ENCODE measurements around the gene SH3RF2.

SH3RF2 gene

DNA sequence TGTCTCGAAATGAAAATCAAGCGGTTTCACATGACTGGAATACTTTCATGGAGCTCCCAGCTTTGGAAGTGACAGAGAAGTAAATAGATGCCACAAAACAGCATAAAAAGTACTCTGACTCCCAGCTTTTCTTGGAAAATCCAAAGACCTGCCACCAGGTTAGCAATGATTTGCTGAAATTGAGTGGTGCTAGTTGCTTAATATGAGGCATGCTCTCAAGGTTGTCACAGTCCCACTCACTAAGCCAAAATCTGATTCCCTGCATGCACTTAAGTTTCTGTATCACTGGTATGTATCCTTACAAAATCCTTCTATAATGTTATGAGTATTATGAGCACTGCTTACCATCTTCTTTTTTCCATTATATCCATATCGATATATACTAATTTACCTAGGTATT, 13.0 kb upstream of the SH3RF2 start:
- no peak for DNase-seq

DNA sequence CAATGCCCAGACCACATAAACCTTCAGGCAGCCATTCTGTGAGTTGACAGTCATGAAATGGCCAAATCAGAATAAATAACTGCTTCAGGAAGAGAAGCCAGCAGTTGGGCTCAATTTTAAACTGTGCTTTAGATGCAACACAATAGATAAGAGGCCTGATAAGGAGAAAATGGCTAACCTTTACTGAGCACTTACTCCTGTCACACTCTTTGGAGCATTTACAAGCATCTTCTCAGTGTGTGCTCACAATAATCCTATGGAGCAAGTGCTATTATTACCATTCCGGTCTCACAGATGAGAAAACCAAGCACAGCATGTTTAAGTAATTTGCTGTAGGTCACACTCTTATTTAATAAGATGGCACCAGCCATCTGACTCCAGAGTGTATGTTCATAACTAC, 11.5 kb upstream of the SH3RF2 start:
- DNase-seq: no peak

DNA sequence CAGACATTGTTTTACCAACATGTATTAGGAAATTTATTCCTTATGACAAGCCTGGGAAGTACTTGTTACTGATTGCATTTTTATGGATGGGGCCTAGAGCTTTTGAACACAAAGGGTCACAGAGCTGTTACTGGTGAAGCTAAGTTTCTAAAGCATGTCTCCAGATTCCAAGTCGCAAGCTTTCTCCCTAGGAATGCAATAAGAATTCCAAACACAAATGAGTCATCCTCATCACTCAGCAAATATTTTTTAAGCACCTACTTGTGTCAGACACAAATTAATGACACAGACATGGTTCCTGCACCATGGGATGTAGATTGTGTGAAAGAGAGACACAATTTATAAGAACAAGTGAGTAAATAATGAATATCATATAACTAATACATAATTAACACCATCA, 11.0 kb upstream of the SH3RF2 start:
- DNase-seq: no peak

DNA sequence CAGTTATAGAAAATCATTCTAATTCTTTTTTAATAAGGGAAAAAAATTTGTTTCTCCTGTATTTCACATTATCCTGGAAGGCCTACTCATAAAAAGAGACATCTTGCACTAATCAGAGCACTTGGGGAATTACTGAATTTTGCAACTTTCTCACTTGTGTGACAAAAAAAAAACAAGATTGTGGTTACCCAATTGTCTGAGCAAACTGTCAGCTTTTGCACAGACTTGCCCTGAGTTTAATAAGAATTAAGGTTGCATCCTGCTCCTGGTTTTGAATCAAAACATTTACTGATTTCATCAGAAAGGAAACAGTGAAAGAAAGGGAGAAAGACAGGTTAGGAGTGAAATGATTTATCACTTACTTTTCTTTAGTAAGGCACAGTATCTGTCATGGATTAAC, 10.6 kb upstream of the SH3RF2 start:
- DNase-seq: no peak

DNA sequence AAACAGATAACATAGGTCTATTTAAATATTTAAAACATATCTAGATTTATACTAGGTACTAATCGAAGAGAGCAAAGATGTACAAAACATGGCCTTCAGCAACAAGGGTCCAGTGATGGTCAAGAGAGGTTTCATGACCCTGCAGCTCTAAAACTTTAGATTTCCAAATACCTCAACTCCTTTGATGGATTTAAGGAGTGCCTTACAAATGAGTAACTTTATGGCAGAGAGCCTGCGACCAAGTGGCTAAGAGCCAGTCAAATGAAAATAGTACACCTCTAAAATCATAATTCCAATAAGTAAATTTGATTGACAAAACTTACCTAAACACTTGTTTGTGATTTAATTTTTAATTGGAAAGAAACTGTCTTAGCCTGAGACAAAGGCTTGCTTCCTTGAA, 4.7 kb upstream of the SH3RF2 start:
- DNase-seq: no peak

DNA sequence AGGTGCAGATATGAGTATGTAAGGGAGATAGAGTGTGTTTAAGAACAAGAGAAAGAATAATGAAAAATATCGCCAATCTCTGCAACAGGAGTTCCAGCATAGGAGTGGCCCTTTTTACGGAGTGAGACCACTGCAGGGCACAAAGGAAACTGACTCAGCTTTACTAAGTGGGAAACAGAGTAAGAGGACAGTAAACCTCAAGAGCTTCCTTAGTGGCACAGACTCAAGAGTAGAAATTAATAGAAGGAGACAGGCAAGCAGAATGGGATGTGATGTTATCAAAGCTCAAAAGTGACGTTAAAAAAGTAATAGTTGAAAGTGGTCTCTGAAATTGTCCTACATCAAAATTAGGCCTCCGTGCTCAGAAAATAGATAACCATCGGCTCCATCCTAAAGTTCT, 2.1 kb upstream of the SH3RF2 start:
- DNase-seq: no peak

DNA sequence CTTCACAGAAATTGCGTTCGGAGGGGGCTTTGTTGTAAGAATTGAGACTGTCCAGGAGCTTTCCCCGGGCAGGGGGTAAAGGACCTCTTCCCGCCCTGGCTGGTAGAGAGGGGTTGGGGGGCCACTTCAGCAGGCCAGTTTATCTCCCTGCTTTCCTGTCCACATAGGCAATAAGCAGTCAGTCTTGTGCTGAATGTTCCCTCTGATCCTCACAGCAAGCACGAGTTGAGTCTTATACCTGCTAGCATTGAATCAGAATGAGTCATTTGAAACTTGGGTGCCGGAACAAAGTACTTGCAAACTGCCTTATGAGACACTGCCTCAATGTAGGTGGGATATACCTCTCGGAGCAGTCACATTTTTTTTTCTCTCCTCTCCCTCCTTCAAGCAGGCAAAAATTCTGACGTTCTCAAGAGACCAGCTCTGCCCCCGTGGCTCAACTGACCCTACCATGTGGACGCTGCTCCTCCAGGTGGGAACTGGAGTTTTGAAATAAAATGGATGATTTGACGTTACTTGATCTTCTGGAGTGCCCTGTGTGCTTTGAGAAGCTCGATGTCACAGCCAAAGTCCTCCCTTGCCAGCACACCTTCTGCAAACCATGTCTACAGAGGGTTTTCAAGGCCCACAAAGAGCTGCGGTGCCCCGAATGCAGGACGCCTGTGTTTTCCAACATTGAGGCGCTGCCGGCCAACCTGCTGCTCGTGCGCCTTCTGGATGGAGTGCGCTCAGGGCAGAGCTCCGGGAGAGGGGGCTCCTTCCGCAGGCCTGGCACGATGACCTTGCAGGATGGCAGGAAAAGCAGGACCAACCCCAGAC, 1.3 kb downstream of the SH3RF2 start:
- DNase-seq: no peak

DNA sequence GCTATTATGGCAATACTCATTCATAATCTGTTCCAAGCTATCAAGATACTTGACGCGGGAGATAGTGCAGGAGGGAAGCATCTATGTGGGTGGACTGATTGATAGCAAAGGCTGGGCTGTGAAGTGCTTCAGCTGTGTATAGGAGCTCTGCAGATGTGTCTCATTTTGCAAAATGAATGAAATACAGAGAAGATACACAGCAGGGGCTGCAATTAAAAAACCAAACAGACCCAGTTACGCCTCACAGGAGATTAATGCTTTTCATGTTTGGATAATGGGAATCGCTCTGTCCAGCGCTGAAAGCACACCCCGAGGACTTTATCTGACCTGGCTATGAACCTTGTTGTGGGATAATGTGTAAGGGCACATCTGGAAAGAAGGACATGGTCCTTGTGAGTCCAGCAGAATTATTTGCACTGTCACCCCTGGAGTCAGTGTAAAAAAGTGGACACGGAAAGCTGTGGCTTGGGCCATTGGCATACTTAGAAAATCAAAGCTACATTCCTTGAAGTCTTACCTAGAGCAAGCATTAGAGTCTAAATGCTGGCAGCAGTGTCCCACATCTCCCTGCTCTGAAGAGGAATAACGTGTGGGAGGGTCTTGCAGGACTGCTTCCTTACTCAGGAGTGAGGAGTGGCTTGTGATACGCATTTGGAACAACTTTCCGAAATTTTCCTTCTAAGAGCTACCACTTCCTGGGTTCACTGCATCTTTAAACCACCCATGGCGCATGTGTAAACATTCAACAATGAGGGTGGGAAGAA, 2.6 kb downstream of the SH3RF2 start:
- no peak for DNase-seq

DNA sequence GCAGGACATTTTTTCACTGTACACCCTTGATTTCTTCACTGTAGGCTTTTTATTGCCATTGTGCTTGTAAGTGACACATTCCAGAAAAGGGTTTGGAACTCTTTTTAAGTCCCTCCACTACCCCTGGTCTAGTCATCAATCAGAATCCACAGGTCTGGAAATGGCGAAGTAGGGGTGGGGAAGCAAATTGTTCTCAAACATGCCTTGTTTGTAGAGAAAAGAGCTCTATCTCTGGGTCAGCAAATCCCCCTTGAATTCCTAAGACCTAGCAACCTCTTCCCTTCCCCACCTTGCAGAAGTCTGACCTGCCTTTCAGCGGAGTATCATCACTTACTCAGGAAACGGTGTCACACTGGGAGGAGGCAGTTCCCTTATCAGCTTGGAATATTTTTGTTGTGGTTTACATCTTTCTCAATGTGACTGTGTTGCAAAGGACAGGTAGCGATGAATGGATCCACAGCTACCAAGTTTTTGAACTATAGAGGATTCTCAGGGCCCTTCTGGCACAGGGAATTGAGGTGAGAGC, 3.2 kb downstream of the SH3RF2 start:
- DNase-seq: no peak

DNA sequence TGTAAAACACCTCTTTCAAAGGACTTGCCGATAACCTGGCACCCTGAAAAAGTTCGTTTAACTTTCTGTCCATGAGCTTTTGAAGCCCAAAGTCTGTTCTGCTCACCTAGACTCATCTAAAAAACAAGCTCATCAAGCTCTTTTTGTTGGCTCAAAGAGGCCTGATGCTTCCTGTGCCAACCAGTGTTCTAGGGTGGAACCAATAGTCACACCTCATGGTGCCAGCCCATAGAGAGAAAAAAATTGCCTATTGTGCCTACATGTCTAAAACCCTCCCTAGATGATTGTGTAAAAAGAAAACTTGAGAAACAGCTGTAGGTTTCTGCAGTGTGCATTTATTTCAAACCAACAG, 4.7 kb downstream of the SH3RF2 start:
- DNase-seq: no peak

DNA sequence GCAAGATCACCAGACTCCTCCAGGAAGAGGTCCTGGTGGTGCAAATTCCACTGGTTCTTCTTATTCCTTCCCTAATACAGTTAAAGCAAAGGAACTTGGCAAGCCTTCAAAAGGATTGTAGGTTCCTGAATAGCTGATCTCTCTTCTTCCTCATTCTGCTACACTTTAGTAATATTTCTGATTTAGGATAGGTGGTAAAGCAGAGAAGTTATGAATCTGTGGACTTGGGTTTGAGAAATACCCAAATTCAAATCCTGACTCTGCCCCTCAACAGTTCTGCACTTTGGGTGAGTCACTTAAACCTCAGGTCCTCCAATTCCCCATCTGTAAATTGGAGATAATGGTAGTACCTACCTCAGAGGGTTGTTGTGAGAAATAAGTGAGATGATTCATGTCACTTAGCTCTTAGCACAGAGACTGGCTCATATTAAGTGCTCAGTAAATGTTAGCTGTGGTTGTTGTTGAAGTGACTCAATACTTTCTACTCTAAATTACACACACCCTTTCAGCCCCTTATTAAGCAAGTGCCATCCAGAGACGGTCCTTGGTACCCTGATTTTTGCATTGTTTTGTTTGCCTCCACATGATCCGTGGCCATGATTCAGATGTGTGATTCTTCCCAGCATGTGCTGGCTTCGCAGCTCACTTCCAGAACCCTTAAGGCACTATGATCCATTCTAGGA, 5.2 kb downstream of the SH3RF2 start:
- no peak for DNase-seq

DNA sequence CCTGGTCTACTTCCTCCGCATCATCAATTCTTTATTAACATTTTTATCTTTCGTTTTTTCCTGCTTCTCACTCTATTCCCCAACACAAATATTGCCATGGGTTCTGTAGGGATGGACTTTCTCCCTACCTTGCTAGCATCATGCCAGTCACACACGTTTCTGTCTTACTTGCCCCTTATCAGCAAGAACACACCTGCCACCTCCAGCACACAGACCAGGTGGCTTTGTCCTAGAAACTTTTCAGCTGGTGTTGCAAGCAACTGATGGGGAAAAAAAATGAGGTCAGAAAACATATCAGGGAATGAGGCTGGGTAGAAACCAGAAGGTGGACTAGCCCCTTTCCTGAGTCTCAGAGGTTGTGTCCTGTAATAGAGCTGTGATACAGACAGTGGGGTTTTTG, 5.8 kb downstream of the SH3RF2 start:
- no peak for DNase-seq

DNA sequence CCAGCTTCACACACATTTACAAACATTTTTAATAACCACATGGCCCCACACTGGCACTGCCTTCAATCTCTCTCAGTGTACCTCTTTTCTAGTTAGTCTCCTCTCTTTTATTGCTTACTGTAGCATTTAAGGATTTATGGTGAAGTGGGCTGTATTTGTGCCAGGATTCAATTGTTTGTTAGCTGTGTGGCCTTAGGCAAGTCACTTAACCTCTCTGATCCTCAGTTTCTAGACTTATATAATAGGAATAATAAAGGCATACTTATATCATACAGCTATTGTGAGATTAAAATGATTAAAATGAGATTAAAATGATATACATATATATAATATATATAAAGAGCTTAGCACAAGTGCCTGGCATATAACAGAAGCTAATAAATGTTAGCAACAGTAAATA, 6.4 kb downstream of the SH3RF2 start:
- no peak for DNase-seq

DNA sequence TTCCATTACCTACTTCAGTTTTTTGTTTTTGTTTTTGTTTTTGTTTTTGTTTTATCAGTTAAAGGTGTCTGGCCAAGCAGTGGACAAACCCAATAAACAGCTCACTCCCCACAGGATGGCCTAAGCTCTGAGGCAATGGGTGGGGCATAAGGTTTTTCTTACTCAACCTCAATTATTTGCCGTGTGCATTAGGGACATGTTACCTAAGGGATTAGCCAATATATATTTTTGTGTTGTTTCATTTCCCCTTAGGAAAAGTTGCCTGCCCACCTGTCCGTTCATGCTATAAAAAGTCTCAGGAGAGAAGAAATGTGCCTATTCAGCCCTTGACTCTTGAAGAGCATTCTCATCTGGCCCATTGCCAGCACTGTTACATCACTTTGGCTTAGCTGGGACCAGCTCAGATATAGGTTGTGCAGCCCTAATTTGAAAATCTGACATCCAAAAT, 7.3 kb downstream of the SH3RF2 start:
- no peak for DNase-seq

DNA sequence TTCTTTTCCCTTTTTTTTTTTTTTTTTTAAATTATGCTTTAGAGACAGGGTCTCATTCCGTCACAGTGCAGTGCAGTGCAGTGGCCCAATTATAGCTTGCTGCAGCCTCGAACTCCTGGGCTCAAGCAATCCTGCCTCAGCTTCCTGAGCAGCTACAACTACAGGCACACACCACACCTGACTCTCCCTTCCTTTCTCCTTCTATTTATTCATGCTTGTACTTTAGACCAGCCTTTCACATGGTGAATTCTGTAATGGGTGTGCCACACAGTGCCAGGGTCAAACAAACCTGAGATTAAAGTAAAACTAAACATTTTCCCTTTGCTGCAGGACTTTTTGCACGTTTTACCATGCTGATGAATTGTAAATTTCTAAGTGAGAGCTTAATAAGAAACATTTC, 8.0 kb downstream of the SH3RF2 start:
- DNase-seq: no peak

DNA sequence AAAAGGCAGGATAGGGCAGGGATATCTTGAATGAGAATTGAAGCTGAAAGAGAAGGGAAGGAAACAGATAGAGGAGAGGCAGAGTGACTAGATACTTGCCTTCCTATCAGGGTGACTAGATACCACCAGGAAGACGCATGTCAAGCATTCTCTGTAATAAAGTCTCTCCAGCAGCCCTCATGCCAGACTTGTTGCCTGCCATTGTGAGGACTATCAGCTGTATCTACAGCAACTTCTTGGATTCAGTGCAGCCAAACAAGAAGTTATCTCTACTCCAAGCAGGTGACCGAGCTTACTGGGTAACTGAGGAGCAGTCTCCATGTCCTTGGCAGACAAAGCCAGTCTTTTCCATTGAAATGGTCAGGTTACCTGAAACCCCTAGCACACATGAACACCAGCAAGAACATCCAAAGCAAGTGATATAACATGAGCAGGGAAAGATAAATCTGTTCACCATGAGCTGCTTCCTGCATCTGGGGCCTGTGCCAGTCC, 9.3 kb downstream of the SH3RF2 start:
- DNase-seq: no peak

DNA sequence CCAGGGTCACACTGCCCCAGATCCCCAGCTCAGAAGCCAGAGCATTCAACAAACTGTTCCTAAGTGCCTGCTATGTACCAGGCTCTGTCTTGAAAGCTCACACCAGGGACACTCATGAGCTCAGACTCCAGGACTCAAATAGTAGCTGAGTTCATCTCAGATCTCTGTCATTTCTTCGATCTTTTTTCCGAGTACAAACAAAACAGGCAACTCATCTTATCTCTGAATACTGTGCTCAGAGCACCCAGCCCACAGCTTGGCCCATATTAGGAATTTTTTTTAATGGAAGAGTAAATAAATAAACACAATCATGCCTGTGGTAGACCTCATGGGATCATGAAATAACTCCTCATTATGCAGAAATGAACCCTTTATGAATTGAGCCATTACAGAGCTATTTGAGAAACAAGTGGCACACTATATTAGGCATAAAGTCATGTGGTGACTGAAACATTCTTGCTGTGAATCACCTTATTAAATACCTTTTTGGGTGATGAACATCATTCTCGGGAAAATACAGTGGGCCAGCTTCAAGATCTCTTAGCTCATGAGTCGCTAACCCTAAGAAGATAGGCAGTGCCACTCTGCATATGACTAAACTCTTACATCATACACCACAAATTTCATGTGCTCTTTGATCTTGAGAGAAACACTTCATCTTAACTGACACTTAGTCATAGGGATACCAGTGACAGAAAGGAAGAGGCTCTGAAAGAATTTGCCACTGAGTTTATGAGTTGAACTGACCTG, 9.9 kb downstream of the SH3RF2 start:
- no peak for DNase-seq

DNA sequence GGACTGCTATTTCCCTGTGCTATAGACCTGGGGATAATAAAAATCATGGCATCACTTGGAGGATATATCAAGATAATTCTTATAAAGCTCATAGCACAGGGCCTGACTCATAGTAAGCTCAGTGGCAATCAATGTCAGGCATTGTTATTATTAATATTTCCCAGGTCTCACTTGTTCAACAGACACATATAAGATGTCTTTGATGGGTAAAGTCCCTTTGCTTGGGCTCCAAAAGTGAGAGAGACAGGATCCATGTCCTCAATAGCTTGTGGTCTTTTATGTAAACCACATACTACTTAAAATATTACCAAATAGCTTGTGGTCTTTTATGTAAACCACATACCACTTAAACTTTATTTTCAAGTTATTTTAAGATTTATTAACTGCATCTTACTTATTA, 11.2 kb downstream of the SH3RF2 start:
- DNase-seq: no peak

DNA sequence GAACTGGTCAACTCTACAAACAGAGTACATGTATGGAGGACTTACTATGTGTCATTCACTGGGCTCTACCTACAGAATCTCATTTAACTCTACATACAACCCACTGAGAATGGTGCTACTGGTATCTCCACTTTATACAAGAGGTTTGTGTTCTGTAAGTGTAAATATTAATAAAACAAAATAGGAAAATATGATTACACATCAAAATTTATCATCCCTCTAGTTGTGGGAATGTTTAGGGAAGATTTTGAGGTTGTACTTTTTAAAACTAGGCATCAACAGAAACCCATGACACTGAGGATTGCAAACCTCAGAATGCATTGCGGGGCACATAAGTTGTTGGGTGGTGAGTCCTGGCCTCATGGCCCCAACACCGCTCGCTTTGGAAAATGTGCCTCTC, 11.7 kb downstream of the SH3RF2 start:
- no peak for DNase-seq

DNA sequence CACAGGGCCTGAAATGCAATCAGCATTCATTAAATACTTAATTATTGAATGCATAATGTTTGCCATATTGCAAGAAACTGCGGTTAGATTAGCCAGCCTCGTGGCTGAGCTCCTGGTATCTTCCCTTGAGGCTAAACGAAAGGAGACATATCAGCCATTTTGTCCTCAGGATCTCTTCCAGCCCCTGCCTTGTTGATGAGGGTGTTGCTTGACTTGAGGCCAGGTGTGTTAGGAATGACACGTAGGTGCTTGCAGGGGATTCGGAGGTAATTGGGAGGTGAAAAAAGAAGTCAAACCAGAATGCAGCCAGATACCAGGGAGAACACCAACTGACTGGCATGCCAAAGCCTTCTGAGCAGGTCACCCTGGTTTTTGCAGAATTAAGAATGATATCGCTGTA, 12.5 kb downstream of the SH3RF2 start:
- no peak for DNase-seq

DNA sequence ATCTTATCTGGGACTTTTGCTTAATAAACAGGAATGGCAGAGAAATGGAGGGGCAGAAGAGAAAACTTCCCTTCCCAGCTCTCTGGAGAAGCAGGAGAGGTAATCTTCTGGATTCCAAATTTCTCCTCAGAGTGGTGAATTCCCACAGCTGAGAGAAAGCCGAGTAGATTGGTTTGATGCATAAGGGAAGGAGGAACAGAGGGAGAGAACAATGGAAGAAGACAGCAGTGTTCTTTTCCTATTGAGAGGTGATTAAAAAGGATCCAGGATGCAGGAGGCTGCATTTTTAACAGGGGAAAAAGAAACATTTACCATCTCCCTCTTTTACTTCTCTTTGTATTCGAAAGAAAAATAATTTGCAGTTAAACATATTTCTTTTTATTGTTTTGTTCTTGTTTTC, 13.1 kb downstream of the SH3RF2 start:
- DNase-seq: no peak

DNA sequence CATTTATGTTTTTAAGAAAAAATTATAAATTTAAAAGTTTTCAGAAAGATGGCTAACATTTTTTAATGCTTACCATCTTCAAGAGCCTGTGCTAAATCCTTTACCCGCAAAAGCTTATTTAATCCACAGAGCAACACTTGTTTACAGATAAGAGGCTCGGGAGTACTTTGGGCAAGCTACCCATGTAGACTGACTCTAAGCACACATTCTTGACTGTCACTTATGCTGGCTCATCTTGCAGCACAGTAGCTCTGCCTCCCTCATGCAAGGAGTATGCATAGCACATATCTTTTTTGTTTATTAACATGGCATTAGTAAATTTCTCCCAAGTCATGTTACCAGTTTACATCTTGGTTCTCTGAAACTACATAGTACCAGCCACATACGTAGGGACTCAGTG, 14.7 kb downstream of the SH3RF2 start:
- DNase-seq: no peak

DNA sequence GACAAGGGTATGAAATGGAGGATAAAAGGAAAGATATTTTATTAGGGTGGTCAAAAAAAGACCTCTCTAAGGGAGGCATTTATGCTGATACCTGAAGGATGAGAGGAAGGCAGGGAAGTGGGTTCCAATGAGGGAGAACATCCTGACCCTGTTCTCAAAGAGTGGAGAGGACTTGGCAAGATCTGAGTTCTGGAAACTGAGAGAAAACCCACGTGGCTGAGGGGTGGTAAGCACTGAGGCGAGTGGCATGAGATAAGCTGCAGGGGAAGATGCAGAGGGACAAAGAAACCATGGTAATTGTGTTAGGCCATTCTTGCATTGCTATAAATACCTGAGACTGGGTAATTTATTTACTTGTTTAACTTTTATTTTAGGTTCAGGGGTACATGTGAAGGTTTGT, 16.8 kb downstream of the SH3RF2 start:
- no peak for DNase-seq

Measured in activated CD4-positive, alpha-beta T cell treated with anti-CD3 and anti-CD28 coated beads for 1 hour (primary cell).